ENCODE results near the gene EPB41L5.

EPB41L5 gene

DNA sequence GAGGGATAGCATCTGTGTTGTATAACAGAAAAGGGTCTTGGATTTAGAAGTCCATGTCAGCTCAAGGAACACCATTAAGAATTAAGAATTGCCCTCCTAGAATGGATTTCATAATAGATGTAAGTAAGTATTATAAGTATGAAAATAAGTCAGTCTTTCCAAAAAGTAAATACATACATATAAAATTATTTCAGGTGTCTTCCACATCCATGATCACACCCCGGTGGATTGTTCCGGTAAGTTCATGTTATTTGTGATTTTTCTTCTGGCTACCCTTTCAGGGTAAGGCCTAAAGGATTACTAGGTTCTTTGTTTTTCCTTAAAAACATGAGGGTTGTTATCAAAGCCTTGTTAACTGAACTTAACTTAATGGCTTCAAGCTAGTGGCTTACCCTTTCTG, 154.4 kb downstream of the EPB41L5 start:
- TF ChIP-seq, protein P1, sequence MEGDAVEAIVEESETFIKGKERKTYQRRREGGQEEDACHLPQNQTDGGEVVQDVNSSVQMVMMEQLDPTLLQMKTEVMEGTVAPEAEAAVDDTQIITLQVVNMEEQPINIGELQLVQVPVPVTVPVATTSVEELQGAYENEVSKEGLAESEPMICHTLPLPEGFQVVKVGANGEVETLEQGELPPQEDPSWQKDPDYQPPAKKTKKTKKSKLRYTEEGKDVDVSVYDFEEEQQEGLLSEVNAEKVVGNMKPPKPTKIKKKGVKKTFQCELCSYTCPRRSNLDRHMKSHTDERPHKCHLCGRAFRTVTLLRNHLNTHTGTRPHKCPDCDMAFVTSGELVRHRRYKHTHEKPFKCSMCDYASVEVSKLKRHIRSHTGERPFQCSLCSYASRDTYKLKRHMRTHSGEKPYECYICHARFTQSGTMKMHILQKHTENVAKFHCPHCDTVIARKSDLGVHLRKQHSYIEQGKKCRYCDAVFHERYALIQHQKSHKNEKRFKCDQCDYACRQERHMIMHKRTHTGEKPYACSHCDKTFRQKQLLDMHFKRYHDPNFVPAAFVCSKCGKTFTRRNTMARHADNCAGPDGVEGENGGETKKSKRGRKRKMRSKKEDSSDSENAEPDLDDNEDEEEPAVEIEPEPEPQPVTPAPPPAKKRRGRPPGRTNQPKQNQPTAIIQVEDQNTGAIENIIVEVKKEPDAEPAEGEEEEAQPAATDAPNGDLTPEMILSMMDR (IDR thresholded peaks at IDR 0.05) = no peak

DNA sequence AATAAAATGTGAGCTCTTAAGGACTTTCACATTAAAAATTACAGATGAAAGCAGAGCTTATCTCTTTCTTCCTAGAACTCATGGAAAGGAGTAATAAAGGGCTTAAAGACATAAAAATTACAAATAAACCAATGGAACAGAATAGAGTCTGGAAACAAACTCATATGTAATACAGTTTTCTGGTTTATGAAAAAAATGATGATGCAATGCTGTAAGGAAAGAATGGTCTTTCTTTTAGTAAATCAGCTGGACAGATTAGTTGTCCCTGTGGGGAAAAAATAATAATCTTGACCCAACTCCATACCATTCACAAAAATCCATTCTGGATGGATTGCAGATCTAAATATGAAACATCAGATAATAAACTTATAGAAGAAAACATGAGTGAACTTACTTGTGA, 156.1 kb downstream of the EPB41L5 start:
- TF ChIP-seq, protein P1 (IDR thresholded peaks at IDR 0.05) = no peak

DNA sequence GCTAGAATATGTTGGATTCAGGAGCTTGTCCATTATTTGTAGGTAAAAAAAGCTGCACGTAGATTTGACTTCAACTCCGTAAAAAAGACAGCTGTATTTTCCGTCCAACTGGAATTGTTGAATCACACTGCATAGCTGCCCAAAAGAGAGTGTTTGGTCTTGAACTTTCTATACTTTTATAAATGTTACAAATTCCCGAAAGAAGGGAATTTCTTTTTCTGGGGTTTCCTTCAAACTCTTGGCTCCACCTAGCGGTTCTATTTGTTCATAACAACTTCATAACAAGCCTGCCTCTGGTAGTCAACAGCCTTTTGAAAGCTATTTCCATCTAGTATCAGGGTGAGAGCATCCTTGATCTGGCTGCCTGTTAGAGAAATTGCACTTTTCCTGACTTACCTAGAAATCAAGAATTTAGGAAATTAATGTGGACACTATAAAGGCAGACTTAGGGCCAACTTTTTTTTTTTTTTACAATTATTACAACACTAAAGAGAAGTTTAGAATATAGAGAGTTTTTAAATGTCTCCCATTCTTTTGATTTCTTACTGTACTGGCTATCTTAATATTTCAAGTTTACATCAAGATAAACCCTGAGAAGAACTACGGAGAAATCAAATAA, 162.2 kb downstream of the EPB41L5 start:
- TF ChIP-seq, protein P1 (IDR thresholded peaks at IDR 0.05) = peak; percentile 61

DNA sequence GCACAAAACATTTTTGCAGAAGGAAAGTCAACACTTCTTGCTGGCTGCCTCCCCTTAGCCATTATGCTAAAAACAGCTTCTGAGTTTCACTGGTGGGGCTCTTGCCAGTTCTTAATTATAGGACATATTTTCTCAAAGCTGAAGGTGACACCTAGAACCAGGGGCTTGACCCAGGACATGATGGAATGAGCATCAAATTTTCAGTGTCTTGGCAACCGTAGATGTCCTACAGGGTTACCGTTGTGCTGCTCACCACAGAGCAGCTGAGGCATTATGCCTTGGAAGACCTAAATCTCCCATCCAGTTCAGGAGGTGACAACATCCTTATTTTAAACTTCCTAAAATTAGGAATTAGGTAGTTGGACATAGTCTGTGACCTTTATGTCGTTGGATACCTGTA, 163.6 kb downstream of the EPB41L5 start:
- TF ChIP-seq, protein P1 (IDR thresholded peaks at IDR 0.05) = no peak

DNA sequence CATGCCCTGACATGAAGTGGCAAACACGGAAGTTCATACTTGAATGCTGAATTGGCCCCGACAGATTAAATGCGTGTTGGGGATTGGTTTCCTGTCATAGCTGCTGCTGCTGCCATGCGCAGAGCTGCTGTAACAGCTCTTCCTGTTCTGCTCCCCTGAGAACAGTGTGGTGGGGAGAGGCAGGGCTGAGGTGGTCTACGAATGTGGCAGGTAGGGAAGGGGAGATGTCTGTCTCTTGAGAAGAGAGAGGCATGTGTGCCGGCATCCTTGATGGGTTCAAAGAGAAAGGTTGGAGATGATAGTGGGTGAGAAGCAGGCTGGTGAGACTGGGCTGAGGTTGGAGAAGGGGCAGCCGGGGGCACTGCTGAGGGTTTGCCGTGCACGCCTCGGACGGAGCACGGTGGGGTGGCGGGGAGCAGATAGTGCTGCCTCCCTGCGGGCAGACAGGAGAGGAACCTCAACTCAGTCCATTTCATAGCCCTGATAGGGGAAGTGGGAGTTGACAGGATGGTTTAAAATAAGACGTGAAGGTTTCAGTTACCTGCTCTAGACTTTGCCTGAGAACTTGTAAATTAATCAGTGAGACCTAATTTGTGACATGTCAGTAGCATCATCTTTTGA, 164.2 kb downstream of the EPB41L5 start:
- TF ChIP-seq, protein P1 (IDR thresholded peaks at IDR 0.05) = no peak

DNA sequence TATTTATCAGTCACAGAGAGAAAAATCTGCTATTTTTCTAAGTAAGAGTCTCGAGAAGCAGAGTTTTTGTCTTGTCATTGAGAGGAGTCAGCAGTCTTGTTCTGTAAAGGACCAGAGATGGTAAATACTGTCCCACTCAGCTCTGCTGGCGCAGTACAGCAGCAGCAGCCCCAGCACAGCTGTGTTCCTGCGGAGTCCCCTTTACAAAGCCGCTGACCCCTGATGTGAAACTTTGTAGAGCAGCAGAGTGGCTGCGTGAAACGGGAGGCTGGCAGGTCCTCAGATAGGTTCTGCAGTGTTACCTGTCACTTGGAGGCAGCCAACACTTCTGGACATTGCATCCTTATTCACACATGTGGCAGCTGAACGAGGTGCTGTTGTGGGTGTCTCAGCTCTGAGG, 165.1 kb downstream of the EPB41L5 start:
- TF ChIP-seq, protein P1 (IDR thresholded peaks at IDR 0.05) = no peak

DNA sequence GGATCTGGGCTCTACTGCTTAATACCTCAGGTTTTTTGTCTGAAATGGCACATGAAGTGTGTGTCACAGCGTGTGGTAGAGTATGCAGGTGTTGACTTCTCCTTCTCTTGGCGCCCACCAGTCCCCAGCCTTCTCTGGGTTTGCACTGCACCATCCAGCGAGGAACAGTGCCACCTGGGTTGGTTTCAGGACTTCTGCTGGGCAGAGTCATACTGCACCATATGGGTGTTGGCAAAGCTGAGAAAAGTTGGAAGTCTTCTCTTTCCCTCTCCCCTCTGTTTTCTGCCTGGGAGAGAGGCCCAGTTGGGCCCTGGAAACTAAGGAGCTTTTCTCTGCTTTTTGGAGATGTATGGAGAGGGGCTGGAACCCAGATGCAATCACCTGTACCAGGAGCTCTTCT, 166.5 kb downstream of the EPB41L5 start:
- TF ChIP-seq, protein P1 (IDR thresholded peaks at IDR 0.05) = no peak

Data from LNCAP (cell line).